Stimulated activated CD8-positive, alpha-beta memory T cell treated with anti-CD3 and anti-CD28 coated beads, Interleukin-12 subunit alpha, Interleukin-12 subunit beta, amount 100 ng/mL, for 1 hour (primary cell): Measurements from ENCODE around the gene NRP1.
"Not testable (repeated sequence)": the region's sequence is repeated elsewhere in the genome, so short reads cannot be mapped to it uniquely, and the experiment has no call there.

Experiments
- DNase-seq: peaks from one replicate; pipeline ENCODE4 v3.0.0-alpha.2; 2020; ENCODE audit warnings: low read depth

NRP1 gene

GRCh38 chr10:33334153-33334804 is at the start of gene NRP1:
Gene NRP1 (minus strand): TSS chr10:33334667. CDS start chr10:33334382, 285 bp downstream.
- no peak for DNase-seq

DNA sequence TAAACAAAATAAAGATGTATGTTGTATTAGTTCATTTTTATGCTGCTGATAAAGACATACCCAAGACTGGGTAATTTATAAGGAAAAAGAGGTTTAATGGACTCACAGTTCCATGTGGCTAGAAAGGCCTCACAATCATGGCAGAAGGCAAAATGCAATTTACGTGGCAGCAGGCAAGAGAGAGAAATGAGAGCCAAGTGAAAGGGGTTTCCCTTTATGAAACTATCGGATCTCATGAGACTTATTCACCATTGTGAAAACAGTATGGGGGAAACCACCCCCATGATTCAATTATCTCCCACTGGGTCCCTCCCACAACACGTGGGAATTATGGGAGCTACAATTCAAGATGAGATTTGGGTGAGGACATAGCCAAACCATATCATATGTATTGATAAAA is 49.7 kb upstream of the NRP1 start:
- DNase-seq: not testable (repeated sequence)

GRCh38 chr10:33382921-33383713 is 48.6 kb upstream of the NRP1 start:
- DNase-seq: no peak

GRCh38 chr10:33382216-33382600 is 47.7 kb upstream of the NRP1 start:
- no peak for DNase-seq

- no peak for DNase-seq
Observed at GRCh38 chr10:33381451-33382215, 47.2 kb upstream of the NRP1 start.

GRCh38 chr10:33377658-33378025 is 43.2 kb upstream of the NRP1 start:
- no peak for DNase-seq

DNA sequence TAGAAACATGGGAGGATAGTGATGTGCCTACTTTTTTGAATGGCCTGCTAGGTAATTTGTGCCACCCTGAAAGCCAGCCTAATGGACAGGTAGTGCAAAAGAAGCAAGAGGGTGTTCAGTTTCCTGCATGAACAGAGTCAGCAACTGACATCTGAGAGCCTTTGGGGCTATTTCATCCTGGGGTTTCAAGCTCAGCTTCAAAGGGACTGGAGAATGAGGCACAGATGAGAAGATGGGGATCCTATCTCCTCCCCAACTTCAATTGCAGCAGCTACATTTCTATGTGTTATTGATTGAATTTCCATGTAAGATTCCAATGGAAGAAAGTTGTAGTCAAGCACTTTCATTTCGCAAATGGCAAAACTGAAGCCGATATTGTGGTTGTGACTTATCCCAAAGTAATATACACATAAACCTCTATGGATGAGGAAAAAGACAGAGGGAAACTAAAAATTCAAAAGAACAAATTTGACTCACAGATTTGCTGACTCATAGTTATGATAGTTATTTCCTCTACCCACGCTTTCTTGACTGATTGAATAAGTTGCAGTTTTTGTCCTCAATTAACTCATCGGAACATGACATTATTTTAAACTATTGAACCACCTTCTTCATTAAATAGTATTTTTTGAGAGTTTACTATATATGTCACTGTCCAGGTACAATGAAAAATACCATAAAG is 42.6 kb upstream of the NRP1 start:
- DNase-seq: no peak

DNA sequence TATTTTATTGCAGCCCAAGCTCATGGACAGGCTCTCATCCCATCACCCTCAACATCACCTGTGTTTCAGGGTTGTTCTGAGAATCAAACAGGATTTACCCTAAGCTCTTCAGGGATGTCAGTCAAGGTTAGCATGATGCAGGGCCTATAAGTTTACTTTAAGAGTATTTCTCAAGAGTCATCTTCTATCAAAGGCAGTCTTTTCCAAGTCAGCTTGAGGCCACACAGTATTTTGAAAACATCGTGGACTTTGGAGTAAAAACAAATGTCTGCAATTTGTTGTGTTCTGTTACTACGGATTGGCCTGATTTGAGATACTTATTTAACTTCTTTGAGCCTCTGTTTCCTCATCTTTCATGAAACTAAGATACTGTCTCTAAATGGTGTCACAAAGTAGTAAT is 42.0 kb upstream of the NRP1 start:
- no peak for DNase-seq

- no peak for DNase-seq
Observed at GRCh38 chr10:33373263-33373662, 38.8 kb upstream of the NRP1 start.

GRCh38 chr10:33371234-33371633 is 36.8 kb upstream of the NRP1 start:
- no peak for DNase-seq

DNA sequence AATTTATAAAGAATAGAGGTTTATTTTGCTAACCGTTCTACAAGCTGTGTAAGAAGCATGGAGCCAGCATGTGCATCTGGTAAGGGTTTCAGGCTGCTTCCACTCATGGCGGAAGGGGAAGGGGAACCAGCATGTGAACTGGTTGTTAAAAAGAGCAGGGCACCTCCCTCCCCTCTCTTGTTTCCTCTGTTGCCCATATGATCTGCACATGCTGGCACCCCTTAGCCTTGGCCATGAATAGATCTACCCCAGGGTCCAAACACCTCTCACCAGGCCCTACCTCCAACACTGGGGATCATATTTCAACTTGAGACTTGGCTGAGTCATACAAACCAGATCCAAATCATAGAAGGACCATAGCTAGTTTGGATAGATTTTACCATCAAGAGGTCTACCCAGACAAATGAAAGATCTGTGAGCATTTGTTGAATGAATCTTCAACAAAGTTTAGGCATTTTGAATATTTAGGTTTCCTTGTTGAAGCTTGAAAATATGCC is 36.0 kb upstream of the NRP1 start:
- DNase-seq: no peak

DNA sequence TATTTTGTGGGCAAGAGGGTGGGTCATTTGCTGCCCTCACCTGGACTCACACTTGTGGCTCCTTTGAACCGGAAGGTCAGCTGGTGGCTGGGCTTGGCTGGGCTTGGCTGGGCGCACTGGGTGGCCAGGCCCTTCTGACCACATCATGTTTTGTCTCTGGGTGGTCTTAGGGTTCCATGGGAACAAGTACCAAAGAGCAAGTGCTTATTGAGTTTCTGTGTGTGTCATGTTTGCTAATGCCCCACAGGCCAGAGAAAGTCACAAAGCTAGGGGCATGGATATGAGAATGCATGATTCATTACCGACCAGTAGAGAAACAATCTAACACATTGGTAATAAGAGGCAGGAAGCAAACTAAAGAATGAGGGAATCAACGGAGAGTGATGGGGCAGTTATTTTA is 33.6 kb upstream of the NRP1 start:
- DNase-seq: no peak

DNA sequence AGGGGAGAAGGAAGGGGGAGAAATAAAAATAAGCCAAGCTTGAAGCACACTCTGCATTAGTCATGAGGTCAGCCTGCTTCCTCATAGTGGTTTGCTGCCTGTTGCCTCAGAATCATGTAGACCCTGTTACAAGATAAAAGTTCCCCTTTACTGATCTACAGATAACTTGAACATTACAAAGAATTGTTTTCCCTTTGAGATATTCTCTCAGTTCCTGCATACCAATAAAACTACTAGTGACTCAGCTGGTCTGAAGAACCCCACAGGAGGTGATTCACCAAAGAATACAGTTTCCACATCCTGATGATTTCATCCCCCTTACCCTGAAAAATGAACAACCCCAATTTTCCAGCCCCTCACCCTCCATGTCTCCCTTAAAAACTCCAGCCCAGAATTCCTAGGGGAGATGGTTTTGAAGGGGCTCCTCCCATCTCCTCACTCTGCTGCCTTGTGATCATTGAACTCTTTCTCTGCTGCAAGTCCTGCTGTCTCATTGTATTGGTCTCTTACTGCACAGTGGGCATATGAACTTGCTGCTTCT is 31.5 kb upstream of the NRP1 start:
- DNase-seq: no peak

DNA sequence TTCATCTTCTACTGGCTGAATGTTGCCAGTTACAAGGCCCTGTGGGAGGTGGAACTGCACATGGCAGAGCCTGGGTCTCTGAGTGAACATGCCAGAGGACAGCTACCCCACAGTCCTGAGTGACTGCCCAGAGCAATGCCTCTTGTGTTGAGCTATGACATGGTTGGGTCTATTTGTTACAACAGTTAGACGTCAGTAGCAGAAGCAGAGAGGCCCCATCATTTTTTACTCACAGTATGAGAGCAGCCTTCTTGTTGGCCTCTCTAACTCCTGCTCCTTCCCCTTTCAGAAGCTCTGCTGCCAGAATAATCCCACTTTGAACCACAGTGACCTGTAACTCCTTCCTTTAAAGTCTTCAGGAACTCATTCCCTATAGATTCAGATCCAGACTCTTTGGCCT is 30.8 kb upstream of the NRP1 start:
- no peak for DNase-seq

- DNase-seq: no peak
Observed at GRCh38 chr10:33363106-33363505, 28.6 kb upstream of the NRP1 start.

- DNase-seq: no peak
Observed at GRCh38 chr10:33358016-33358415, 23.5 kb upstream of the NRP1 start.

GRCh38 chr10:33355274-33355673 is 20.8 kb upstream of the NRP1 start:
- no peak for DNase-seq

GRCh38 chr10:33353853-33354252 is 19.4 kb upstream of the NRP1 start:
- DNase-seq: no peak

DNA sequence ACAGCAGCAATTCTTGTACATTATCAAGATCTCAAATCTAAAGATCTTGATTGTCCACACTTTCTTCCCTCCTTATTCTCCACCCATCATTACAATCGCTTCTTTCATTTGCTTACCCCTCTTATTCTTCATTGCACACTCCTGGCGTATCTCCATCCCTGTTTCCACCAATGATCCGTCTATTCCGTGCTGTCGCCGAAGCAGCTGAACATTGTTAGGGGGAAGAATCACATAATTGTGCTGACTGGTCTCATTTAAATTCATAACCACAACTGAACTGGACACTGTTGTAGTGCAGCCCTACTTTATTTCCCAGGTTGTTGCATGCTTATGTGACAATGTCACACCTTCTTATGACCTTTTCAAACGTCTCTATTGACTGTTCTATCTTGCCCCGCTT is 18.9 kb upstream of the NRP1 start:
- no peak for DNase-seq

DNA sequence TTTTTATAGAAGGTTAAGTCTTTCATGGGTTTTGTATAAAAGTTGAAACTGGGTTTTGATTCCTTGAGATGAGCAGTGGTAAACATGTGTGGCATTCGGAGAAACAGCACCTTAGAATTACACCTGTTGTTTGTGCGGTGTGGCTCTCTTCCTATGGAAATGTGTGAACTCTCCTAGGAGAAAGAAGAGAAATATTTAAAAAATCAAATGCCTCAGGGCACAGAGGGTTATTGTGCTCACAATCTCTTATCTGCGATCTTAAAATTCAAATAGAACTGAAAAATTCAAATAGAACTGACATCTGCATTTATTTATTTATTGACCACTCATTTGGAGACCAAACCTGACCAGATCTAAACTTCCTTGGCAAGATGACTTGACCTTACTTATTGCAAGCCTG is 18.1 kb upstream of the NRP1 start:
- DNase-seq: no peak

DNA sequence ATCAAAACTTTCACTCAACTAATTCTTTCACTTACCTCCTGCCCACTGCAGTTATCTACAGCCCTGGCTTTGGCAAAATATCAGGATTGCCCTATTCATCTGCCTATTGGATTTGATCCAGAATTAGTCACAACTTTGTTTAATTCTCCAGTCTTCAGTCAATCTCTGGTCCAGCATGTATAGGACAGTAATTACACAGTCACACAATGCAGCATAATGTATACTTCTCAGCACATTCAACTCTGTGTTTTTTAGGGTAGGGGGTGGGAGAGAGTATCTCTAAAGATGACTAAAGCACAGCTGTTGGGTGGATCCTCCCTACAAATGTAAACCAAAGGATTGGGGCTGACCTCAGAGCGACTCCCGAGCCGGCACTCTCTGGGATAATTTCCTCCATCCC is 17.7 kb upstream of the NRP1 start:
- DNase-seq: no peak

DNA sequence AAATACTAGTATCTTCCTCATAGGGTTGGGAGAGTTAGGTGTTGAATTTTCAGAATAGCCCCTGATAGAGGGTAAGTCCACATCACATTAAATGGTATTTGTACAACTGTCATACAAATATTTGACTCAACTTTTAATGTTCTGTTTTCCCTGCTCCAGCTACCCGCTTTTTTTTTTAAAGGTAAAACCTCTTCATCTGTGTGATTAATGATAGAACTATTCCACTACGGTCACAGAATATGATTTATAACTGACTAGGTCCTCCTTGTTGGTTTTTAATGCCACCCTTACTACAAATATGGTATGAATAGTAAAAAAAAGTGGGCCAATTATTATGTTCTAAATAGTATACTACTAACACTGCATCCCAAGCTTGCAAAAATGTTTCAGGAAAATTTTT is 15.6 kb upstream of the NRP1 start:
- DNase-seq: no peak
